NCI-H460 (cell line): ENCODE results near the gene PMEPA1. TPM values are rescaled to one million over a fixed set of nuclear protein-coding genes. Genes with fewer than 3 reads are reported as not detected.

ENCODE experiments used
- DNase-seq: peaks from one replicate; pipeline ENCODE4 v3.0.0-alpha.2; 2016; ENCODE audit warnings: low read depth; ENCODE audit errors: extremely low read depth
- total RNA-seq: library from RNA; depleted of rRNA; stranded (reverse); fragments of >200 nt; shearing (Covaris generic); gene quantifications from 2 replicates; pipeline ENCODE4 v1.2.3, GENCODE V29; 2014

PMEPA1 gene
- total RNA-seq, 1 experiment from 2014 or later, result 3.1 TPM

- DNase-seq, result no peak
Observed at GRCh38 chr20:57680934-57681914, 28.6 kb downstream of the PMEPA1 start.

GRCh38 chr20:57680131-57680716 lies 29.6 kb downstream of the PMEPA1 start:
- no peak for DNase-seq

GRCh38 chr20:57679113-57679512 lies 30.7 kb downstream of the PMEPA1 start:
- no peak for DNase-seq

- no peak for DNase-seq
Observed at GRCh38 chr20:57678340-57678739, 31.5 kb downstream of the PMEPA1 start.

GRCh38 chr20:57677584-57677982 lies 32.2 kb downstream of the PMEPA1 start:
- no peak for DNase-seq

GRCh38 chr20:57676589-57677583 lies 32.9 kb downstream of the PMEPA1 start:
- DNase-seq, result no peak

GRCh38 chr20:57675773-57676172 lies 34.0 kb downstream of the PMEPA1 start:
- DNase-seq, result no peak

GRCh38 chr20:57672953-57673575 lies 36.8 kb downstream of the PMEPA1 start:
- no peak for DNase-seq

GRCh38 chr20:57672164-57672563 lies 37.7 kb downstream of the PMEPA1 start:
- DNase-seq, result no peak

GRCh38 chr20:57671662-57672061 lies 38.2 kb downstream of the PMEPA1 start:
- DNase-seq, result no peak

GRCh38 chr20:57671072-57671391 lies 38.8 kb downstream of the PMEPA1 start:
- no peak for DNase-seq

- no peak for DNase-seq
Observed at GRCh38 chr20:57670288-57671071, 39.3 kb downstream of the PMEPA1 start.

GRCh38 chr20:57669632-57670031 lies 40.2 kb downstream of the PMEPA1 start:
- DNase-seq, result no peak

GRCh38 chr20:57667924-57668782 lies 41.7 kb downstream of the PMEPA1 start:
- DNase-seq, result no peak

GRCh38 chr20:57667388-57667787 lies 42.4 kb downstream of the PMEPA1 start:
- DNase-seq, result no peak

- DNase-seq, result no peak
Observed at GRCh38 chr20:57666834-57667157, 43.0 kb downstream of the PMEPA1 start.

- no peak for DNase-seq
Observed at GRCh38 chr20:57666106-57666833, 43.5 kb downstream of the PMEPA1 start.

- DNase-seq, result no peak
Observed at GRCh38 chr20:57665589-57665971, 44.2 kb downstream of the PMEPA1 start.
